ENCODE results near the gene ASTN2.

GRCh38 chr9:116555119-116555518 lies 859.7 kb downstream of the ASTN2 start:
- no peak for TF ChIP-seq EP300 (IDR thresholded peaks at IDR 0.05)
- TF ChIP-seq, protein P1, sequence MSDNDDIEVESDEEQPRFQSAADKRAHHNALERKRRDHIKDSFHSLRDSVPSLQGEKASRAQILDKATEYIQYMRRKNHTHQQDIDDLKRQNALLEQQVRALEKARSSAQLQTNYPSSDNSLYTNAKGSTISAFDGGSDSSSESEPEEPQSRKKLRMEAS (IDR thresholded peaks at IDR 0.05): no peak
- no peak for TF ChIP-seq JUNB (IDR thresholded peaks at IDR 0.05)
- no peak for TF ChIP-seq CTCF (IDR thresholded peaks at IDR 0.05)
- no peak for TF ChIP-seq JUN (IDR thresholded peaks at IDR 0.05)
- TF ChIP-seq ESRRA (IDR thresholded peaks at IDR 0.05; ENCODE audit: borderline replicate concordance, low read length): no peak
